ENCODE results near the gene FETUB. TPM values are rescaled to one million over a fixed set of nuclear protein-coding genes. Genes with fewer than 3 reads are reported as not detected.

The FETUB gene
- total and polyA plus RNA-seq, 5 donors from 2014 or later: not detected

DNA sequence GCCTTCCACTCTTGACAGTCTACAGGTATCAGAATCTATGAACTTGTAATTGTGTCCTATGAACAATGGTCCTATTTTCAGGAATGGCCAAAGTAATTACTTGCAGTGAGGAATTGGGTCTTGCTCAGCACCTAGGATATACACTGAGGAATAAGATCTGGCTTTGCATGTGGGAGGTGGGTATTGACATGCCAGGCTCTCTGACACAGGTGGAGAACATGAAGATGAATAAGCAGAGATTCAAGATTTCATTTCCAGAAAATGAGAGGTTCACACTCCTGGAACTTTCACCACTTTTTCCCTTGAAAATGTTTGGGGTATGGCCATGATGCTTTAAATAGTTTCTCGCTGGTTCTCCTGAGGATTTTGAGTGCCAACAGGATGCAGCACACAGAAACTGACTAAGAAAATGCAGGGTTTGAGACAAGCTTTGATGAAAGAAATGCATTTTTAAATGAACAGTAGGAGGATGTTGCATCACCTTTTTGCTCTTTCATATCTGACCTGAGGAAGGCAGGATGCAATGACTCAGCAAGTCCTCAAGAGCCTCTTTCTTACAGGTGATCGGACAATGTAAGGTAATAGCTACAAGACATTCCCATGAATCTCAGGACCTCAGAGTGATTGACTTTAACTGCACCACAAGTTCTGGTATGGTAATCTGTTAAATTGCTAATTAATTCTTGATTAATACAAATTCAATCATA, 29.3 kb downstream of the FETUB start:
- Histone ChIP-seq H3K27ac (ENCODE audit: insufficient read depth, low read length, poor library complexity, severe bottlenecking) (no peak overlapping the region), H3K4me3 (ENCODE audit: low read depth, low read length) (no peak overlapping the region), H3K4me1 (ENCODE audit: control insufficient read depth, insufficient read depth, low read length, poor library complexity, severe bottlenecking) (no peaks in the 10 kb centered on the region), H3K36me3 (ENCODE audit: control insufficient read depth, insufficient read depth, low read length) (no peaks in the 10 kb centered on the region), H3K9me3 (ENCODE audit: control insufficient read depth in 2 of 2, low read length in 2 of 2) (no peaks in the 10 kb centered on the region), H3K27me3 (ENCODE audit: control insufficient read depth, insufficient read depth, low read length) (peaks cover 3% of the 10 kb centered on the region)
- Mint-ChIP-seq H3K9me3 (peaks cover 0 to 1% (median 0%) of the 10 kb centered on the region in 7 donors), H3K4me3 (no peak overlapping the region), H3K27me3 (peaks cover 16% of the 10 kb centered on the region), H3K27ac (peak overlapping the region in 1 of 3 donors; percentile 28), H3K4me1 (peaks cover 0 to 7% (median 3%) of the 10 kb centered on the region in 4 donors), H3K36me3 (no peaks in the 10 kb centered on the region)
- DNase-seq (peak in 1 of 3 donors; percentile 65), ATAC-seq (ENCODE audit: low read depth in 2 of 2) (no peak)

DNA sequence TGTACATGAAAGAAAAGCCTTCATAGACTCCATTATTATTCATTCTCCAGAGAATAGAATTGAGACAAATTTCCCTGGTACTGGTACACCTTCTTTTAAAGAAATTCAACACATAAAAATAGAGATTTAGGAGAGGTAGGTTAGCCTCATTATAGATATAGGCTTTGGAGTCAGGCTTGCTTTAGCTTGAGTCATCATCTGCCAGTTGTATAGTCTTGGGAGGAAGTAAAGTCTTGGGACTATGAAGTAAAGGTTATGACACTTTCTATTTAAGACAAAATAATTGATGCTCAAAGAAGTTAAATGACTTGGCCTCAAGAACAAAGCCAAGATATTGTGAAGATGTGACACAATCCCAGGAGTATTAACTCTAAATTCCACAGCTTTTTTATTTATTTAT, 30.0 kb downstream of the FETUB start:
- Mint-ChIP-seq H3K27ac (no peak overlapping the region), H3K9me3 (peaks cover 0 to 2% (median 0%) of the 10 kb centered on the region in 7 donors), H3K4me1 (peaks cover 0 to 7% (median 3%) of the 10 kb centered on the region in 4 donors), H3K36me3 (no peaks in the 10 kb centered on the region), H3K27me3 (peaks cover 20% of the 10 kb centered on the region), H3K4me3 (no peak overlapping the region)
- ATAC-seq (ENCODE audit: low read depth in 2 of 2) (no peak), DNase-seq (no peak)
- Histone ChIP-seq H3K4me3 (ENCODE audit: low read depth, low read length) (no peak overlapping the region), H3K9me3 (ENCODE audit: control insufficient read depth in 2 of 2, low read length in 2 of 2) (no peaks in the 10 kb centered on the region), H3K36me3 (ENCODE audit: control insufficient read depth, insufficient read depth, low read length) (no peaks in the 10 kb centered on the region), H3K27ac (ENCODE audit: insufficient read depth, low read length, poor library complexity, severe bottlenecking) (no peak overlapping the region), H3K4me1 (ENCODE audit: control insufficient read depth, insufficient read depth, low read length, poor library complexity, severe bottlenecking) (no peaks in the 10 kb centered on the region), H3K27me3 (ENCODE audit: control insufficient read depth, insufficient read depth, low read length) (peaks cover 6% of the 10 kb centered on the region)

DNA sequence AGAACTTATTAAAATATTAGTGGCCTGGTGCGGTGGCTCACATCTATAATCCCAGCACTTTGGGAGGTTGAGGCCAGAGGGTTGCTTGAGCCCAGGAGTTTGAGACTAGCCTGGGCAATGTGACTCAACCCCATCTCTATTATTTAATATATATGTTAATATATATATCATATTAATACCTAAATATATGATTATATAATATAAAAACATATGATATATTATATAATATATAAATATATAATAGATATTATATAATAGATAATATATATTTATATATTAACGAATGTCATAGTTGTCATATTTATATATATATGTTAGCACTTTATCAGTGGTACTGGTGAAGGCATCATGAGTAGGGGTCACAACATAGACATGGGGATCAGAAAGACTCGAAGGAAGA, 30.9 kb downstream of the FETUB start:
- Mint-ChIP-seq H3K27me3 (peaks cover 22% of the 10 kb centered on the region), H3K4me1 (peaks cover 0 to 7% (median 3%) of the 10 kb centered on the region in 4 donors), H3K4me3 (no peak overlapping the region), H3K9me3 (peaks cover 0 to 2% (median 0%) of the 10 kb centered on the region in 7 donors), H3K27ac (no peak overlapping the region), H3K36me3 (no peaks in the 10 kb centered on the region)
- H3K36me3 ChIP-seq (ENCODE audit: control insufficient read depth, insufficient read depth, low read length): no peaks in the 10 kb centered on the region
- no peak overlapping the region for H3K4me3 ChIP-seq (ENCODE audit: low read depth, low read length)
- DNase-seq: no peak
- peaks cover 8% of the 10 kb centered on the region for H3K27me3 ChIP-seq (ENCODE audit: control insufficient read depth, insufficient read depth, low read length)
- H3K27ac ChIP-seq (ENCODE audit: insufficient read depth, low read length, poor library complexity, severe bottlenecking): no peak overlapping the region
- no peaks in the 10 kb centered on the region for H3K4me1 ChIP-seq (ENCODE audit: control insufficient read depth, insufficient read depth, low read length, poor library complexity, severe bottlenecking)
- H3K9me3 ChIP-seq (ENCODE audit: control insufficient read depth in 2 of 2, low read length in 2 of 2): no peaks in the 10 kb centered on the region
- no peak for ATAC-seq (ENCODE audit: low read depth in 2 of 2)

DNA sequence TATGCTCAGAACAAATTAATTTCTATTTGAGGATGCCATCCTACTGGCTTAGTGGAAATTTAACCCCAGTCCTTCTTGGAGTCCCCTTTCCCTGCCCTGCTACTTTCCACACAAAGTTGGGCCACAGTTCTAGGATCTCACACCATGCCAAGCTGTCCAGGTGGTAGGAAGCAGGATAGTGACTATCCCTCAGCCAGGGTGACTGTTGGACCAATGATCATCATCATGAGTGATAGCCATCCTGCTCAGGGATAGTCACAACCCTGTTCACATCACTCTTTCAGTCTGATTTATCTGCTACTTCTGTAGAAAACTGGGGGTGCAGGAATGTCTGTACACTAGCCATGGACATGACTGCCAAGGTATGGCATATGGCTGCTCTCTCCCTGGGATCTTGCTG, 38.4 kb downstream of the FETUB start:
- H3K27ac Mint-ChIP-seq: no peak overlapping the region
- H3K9me3 Mint-ChIP-seq: peaks cover 0 to 2% (median 0%) of the 10 kb centered on the region in 7 donors
- Histone ChIP-seq H3K4me1 (ENCODE audit: control insufficient read depth, insufficient read depth, low read length, poor library complexity, severe bottlenecking) (no peaks in the 10 kb centered on the region), H3K27ac (ENCODE audit: insufficient read depth, low read length, poor library complexity, severe bottlenecking) (no peak overlapping the region), H3K36me3 (ENCODE audit: control insufficient read depth, insufficient read depth, low read length) (no peaks in the 10 kb centered on the region), H3K27me3 (ENCODE audit: control insufficient read depth, insufficient read depth, low read length) (peaks cover 18% of the 10 kb centered on the region), H3K9me3 (ENCODE audit: control insufficient read depth in 2 of 2, low read length in 2 of 2) (no peaks in the 10 kb centered on the region), H3K4me3 (ENCODE audit: low read depth, low read length) (no peak overlapping the region)
- no peaks in the 10 kb centered on the region for H3K4me1 Mint-ChIP-seq
- no peak for DNase-seq
- H3K27me3 Mint-ChIP-seq: peaks cover 61% of the 10 kb centered on the region
- H3K4me3 Mint-ChIP-seq: no peak overlapping the region
- no peak for ATAC-seq (ENCODE audit: low read depth in 2 of 2)
- H3K36me3 Mint-ChIP-seq: no peaks in the 10 kb centered on the region

DNA sequence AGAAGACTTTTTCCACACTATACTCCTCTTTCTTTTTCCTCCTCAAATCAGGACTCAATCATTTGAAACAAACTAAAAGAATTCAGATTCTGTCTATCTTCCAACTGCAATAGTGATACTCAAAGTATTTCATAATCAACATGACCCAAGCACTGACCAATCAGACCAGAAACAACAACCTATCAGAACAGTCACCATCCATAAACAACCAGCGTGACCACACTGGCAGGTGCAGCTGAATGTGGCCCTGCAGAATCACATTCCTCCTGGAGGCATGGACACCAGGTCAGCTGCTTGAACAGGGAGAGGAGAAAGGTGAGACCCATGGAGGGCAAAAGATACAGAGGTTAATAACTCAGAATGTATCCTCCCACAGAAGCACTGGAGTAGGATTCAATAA, 39.0 kb downstream of the FETUB start:
- Mint-ChIP-seq H3K9me3 (peaks cover 0 to 2% (median 0%) of the 10 kb centered on the region in 7 donors), H3K4me3 (no peak overlapping the region), H3K36me3 (no peaks in the 10 kb centered on the region), H3K4me1 (no peaks in the 10 kb centered on the region), H3K27ac (peak overlapping the region in 1 of 3 donors; percentile 42), H3K27me3 (peaks cover 57% of the 10 kb centered on the region)
- H3K36me3 ChIP-seq (ENCODE audit: control insufficient read depth, insufficient read depth, low read length): no peaks in the 10 kb centered on the region
- no peaks in the 10 kb centered on the region for H3K9me3 ChIP-seq (ENCODE audit: control insufficient read depth in 2 of 2, low read length in 2 of 2)
- ATAC-seq (ENCODE audit: low read depth in 2 of 2) (no peak), DNase-seq (no peak)
- H3K27ac ChIP-seq (ENCODE audit: insufficient read depth, low read length, poor library complexity, severe bottlenecking): no peak overlapping the region
- peaks cover 18% of the 10 kb centered on the region for H3K27me3 ChIP-seq (ENCODE audit: control insufficient read depth, insufficient read depth, low read length)
- no peaks in the 10 kb centered on the region for H3K4me1 ChIP-seq (ENCODE audit: control insufficient read depth, insufficient read depth, low read length, poor library complexity, severe bottlenecking)
- H3K4me3 ChIP-seq (ENCODE audit: low read depth, low read length): no peak overlapping the region

DNA sequence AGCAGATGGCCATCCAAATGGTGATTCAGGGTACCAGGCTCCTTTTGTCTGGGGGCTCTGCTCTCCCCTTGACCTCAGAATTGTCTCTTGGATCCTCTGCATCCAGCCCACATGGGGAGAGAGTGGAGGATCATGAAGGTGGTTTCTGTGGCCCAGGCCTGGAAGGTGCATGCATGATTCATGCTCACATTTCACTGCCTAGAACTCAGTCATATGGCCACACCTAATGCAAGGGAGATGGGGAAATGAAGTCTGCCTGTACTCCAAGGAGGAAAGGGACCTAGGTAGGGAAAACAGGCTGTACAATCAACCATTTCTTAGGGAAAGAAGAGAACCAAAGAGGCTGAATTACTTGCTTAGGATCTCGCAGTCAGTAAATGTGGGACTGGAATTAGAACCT, 40.7 kb downstream of the FETUB start:
- Mint-ChIP-seq H3K4me1 (no peaks in the 10 kb centered on the region), H3K9me3 (peaks cover 0 to 10% (median 5%) of the 10 kb centered on the region in 7 donors), H3K27ac (no peak overlapping the region), H3K4me3 (no peak overlapping the region), H3K27me3 (peaks cover 57% of the 10 kb centered on the region), H3K36me3 (no peaks in the 10 kb centered on the region)
- H3K27me3 ChIP-seq (ENCODE audit: control insufficient read depth, insufficient read depth, low read length): peaks cover 15% of the 10 kb centered on the region
- H3K9me3 ChIP-seq (ENCODE audit: control insufficient read depth in 2 of 2, low read length in 2 of 2): no peaks in the 10 kb centered on the region
- H3K36me3 ChIP-seq (ENCODE audit: control insufficient read depth, insufficient read depth, low read length): no peaks in the 10 kb centered on the region
- H3K4me1 ChIP-seq (ENCODE audit: control insufficient read depth, insufficient read depth, low read length, poor library complexity, severe bottlenecking): no peaks in the 10 kb centered on the region
- DNase-seq: no peak
- H3K27ac ChIP-seq (ENCODE audit: insufficient read depth, low read length, poor library complexity, severe bottlenecking): no peak overlapping the region
- ATAC-seq (ENCODE audit: low read depth in 2 of 2): no peak
- no peak overlapping the region for H3K4me3 ChIP-seq (ENCODE audit: low read depth, low read length)

DNA sequence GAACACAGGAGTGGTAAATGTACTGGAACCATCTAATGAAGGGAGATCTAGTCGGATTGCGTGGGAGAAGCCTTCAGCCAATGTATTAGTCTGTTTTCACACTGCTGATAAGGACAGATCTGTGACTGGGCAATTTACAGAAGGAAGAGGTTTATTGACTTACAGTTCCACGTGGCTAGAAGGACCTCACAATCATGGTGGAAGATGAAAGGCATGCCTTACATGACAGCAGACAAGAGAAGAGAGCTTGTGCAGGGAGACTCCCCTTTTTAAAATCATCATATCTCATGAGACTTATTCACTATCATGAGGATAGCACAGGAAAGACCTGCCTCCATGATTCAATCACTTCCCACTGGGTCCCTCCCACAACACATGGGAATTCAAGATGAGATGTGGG, 42.6 kb downstream of the FETUB start:
- H3K36me3 Mint-ChIP-seq: no peaks in the 10 kb centered on the region
- no peak for ATAC-seq (ENCODE audit: low read depth in 2 of 2)

DNA sequence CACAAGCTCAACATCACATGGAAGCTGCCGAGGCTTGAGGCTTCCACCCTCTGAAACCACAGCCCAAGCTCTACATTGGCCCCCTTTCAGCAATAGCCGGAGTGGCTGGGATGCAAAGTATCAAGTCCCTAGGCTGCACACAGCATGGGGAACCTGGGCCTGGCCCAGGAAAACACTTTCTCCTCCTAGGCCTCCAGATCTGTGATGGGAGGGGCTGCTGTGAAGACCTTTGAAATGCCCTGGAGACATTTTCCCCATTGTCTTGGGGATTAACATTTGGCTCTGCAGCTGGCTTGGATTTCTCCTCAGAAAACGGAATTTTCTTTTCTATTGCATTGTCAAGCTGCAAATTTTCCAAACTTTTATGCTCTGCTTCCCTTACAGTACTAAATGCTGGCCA, 43.8 kb downstream of the FETUB start:
- Histone ChIP-seq H3K36me3 (ENCODE audit: control insufficient read depth, insufficient read depth, low read length) (no peaks in the 10 kb centered on the region), H3K27ac (ENCODE audit: insufficient read depth, low read length, poor library complexity, severe bottlenecking) (no peak overlapping the region), H3K4me1 (ENCODE audit: control insufficient read depth, insufficient read depth, low read length, poor library complexity, severe bottlenecking) (no peaks in the 10 kb centered on the region), H3K4me3 (ENCODE audit: low read depth, low read length) (no peak overlapping the region), H3K9me3 (ENCODE audit: control insufficient read depth in 2 of 2, low read length in 2 of 2) (no peaks in the 10 kb centered on the region), H3K27me3 (ENCODE audit: control insufficient read depth, insufficient read depth, low read length) (peaks cover 19% of the 10 kb centered on the region)
- peaks cover 52% of the 10 kb centered on the region for H3K27me3 Mint-ChIP-seq
- ATAC-seq (ENCODE audit: low read depth in 2 of 2): no peak
- H3K36me3 Mint-ChIP-seq: no peaks in the 10 kb centered on the region
- H3K4me1 Mint-ChIP-seq: no peaks in the 10 kb centered on the region
- no peak for DNase-seq
- no peak overlapping the region for H3K4me3 Mint-ChIP-seq
- H3K9me3 Mint-ChIP-seq: peaks cover 0 to 15% (median 5%) of the 10 kb centered on the region in 7 donors
- H3K27ac Mint-ChIP-seq: no peak overlapping the region

More for the DNA sequence above, 42.6 kb downstream of the FETUB start:
- Histone ChIP-seq H3K27ac (ENCODE audit: insufficient read depth, low read length, poor library complexity, severe bottlenecking) (no peak overlapping the region), H3K4me1 (ENCODE audit: control insufficient read depth, insufficient read depth, low read length, poor library complexity, severe bottlenecking) (no peaks in the 10 kb centered on the region), H3K27me3 (ENCODE audit: control insufficient read depth, insufficient read depth, low read length) (peaks cover 20% of the 10 kb centered on the region), H3K4me3 (ENCODE audit: low read depth, low read length) (no peak overlapping the region), H3K9me3 (ENCODE audit: control insufficient read depth in 2 of 2, low read length in 2 of 2) (no peaks in the 10 kb centered on the region), H3K36me3 (ENCODE audit: control insufficient read depth, insufficient read depth, low read length) (no peaks in the 10 kb centered on the region)
- Mint-ChIP-seq H3K4me1 (no peaks in the 10 kb centered on the region), H3K4me3 (no peak overlapping the region), H3K27ac (no peak overlapping the region), H3K27me3 (peaks cover 51% of the 10 kb centered on the region), H3K9me3 (peaks cover 0 to 15% (median 5%) of the 10 kb centered on the region in 7 donors)
- no peak for DNase-seq

Data from CD4-positive, CD25-positive, alpha-beta regulatory T cell (primary cell).